ENCODE results near the gene ATP1B3. TPM values are rescaled to one million over a fixed set of nuclear protein-coding genes. Genes with fewer than 3 reads are reported as not detected.

ATP1B3 gene
- total RNA-seq, 1 donor from 2014 or later = 161 TPM

- Histone ChIP-seq H3K27ac (no peak overlapping the region), H3K4me3 (no peak overlapping the region), H3K4me1 (no peaks in the 10 kb centered on the region), H3K36me3 (no peaks in the 10 kb centered on the region), H3K9me3 (no peaks in the 10 kb centered on the region), H3K27me3 (no peaks in the 10 kb centered on the region)
- intact Hi-C loops (cut with DNase I) = no loop called here
- DNase-seq (no peak), ATAC-seq (no peak)
- TF ChIP-seq CTCF (IDR thresholded peaks at IDR 0.05) = no peak
These were observed 18.2 kb downstream of the ATP1B3 start for GRCh38 chr3:141894524-141895176.

GRCh38 chr3:141895731-141896130, 19.3 kb downstream of the ATP1B3 start:
- H3K27ac ChIP-seq = no peak overlapping the region
- H3K36me3 ChIP-seq = no peaks in the 10 kb centered on the region
- intact Hi-C loops (cut with DNase I) = no loop called here
- no peaks in the 10 kb centered on the region for H3K9me3 ChIP-seq
- no peak for ATAC-seq
- H3K4me3 ChIP-seq = no peak overlapping the region
- H3K4me1 ChIP-seq = no peaks in the 10 kb centered on the region
- no peak for TF ChIP-seq CTCF (IDR thresholded peaks at IDR 0.05)
- DNase-seq = no peak
- H3K27me3 ChIP-seq = no peaks in the 10 kb centered on the region

GRCh38 chr3:141898908-141899307, 22.5 kb downstream of the ATP1B3 start:
- DNase-seq (no peak), ATAC-seq (no peak)
- no peaks in the 10 kb centered on the region for H3K36me3 ChIP-seq
- no peak overlapping the region for H3K27ac ChIP-seq
- intact Hi-C loops (cut with DNase I) = no loop called here
- H3K4me3 ChIP-seq = no peak overlapping the region
- TF ChIP-seq CTCF (IDR thresholded peaks at IDR 0.05) = no peak
- H3K27me3 ChIP-seq = no peaks in the 10 kb centered on the region
- H3K9me3 ChIP-seq = no peaks in the 10 kb centered on the region
- H3K4me1 ChIP-seq = no peaks in the 10 kb centered on the region

GRCh38 chr3:141900343-141900742, 23.9 kb downstream of the ATP1B3 start:
- H3K27me3 ChIP-seq = no peaks in the 10 kb centered on the region
- TF ChIP-seq CTCF (IDR thresholded peaks at IDR 0.05) = no peak
- no peak for ATAC-seq
- intact Hi-C loops (cut with DNase I) = no loop called here
- H3K27ac ChIP-seq = no peak overlapping the region
- H3K9me3 ChIP-seq = no peaks in the 10 kb centered on the region
- no peaks in the 10 kb centered on the region for H3K4me1 ChIP-seq
- no peak for DNase-seq
- H3K36me3 ChIP-seq = peaks cover 8% of the 10 kb centered on the region
- no peak overlapping the region for H3K4me3 ChIP-seq

- TF ChIP-seq CTCF (IDR thresholded peaks at IDR 0.05) = no peak
These were observed 25.5 kb downstream of the ATP1B3 start for GRCh38 chr3:141901914-141902313.

GRCh38 chr3:141904203-141904602, 27.8 kb downstream of the ATP1B3 start:
- Histone ChIP-seq H3K4me3 (no peak overlapping the region), H3K27me3 (no peaks in the 10 kb centered on the region), H3K36me3 (peaks cover 36% of the 10 kb centered on the region), H3K27ac (no peak overlapping the region), H3K9me3 (no peaks in the 10 kb centered on the region), H3K4me1 (no peaks in the 10 kb centered on the region)
- intact Hi-C loops (cut with DNase I) = no loop called here
- DNase-seq (no peak), ATAC-seq (no peak)
- no peak for TF ChIP-seq CTCF (IDR thresholded peaks at IDR 0.05)

More at GRCh38 chr3:141901914-141902313, 25.5 kb downstream of the ATP1B3 start:
- DNase-seq = no peak
- Histone ChIP-seq H3K36me3 (peaks cover 17% of the 10 kb centered on the region), H3K4me3 (no peak overlapping the region), H3K27me3 (no peaks in the 10 kb centered on the region), H3K4me1 (no peaks in the 10 kb centered on the region), H3K27ac (no peak overlapping the region), H3K9me3 (no peaks in the 10 kb centered on the region)
- intact Hi-C loops (cut with DNase I) = no loop called here
- no peak for ATAC-seq
